Fibroblast of skin of left quadriceps (primary cell): ENCODE data around the gene LMO2.

Experiments
- DNase-seq, 2 experiments: peaks; one replicate each; pipeline ENCODE4 v3.0.0-alpha.2; 2013; ENCODE audit warnings: low read depth in 2 of 2

Gene LMO2

GRCh38 chr11:33889296-33889695 is 2.6 kb downstream of the LMO2 start:
- no peak for DNase-seq

- no peak for DNase-seq
Measured at GRCh38 chr11:33887886-33888285, 4.0 kb downstream of the LMO2 start.

- DNase-seq: no peak
Measured at GRCh38 chr11:33885338-33886005, 6.4 kb downstream of the LMO2 start.

- no peak for DNase-seq
Measured at GRCh38 chr11:33884601-33885000, 7.3 kb downstream of the LMO2 start.

- no peak for DNase-seq
Measured at GRCh38 chr11:33884035-33884434, 7.8 kb downstream of the LMO2 start.

GRCh38 chr11:33881651-33882503 is 10.0 kb downstream of the LMO2 start:
- no peak for DNase-seq

GRCh38 chr11:33880979-33881378 is 10.9 kb downstream of the LMO2 start:
- DNase-seq: no peak

- DNase-seq: no peak
Measured at GRCh38 chr11:33879375-33879774, 12.5 kb downstream of the LMO2 start.

- DNase-seq: no peak
Measured at GRCh38 chr11:33877038-33877437, 14.8 kb downstream of the LMO2 start.

GRCh38 chr11:33875621-33876294 is 16.1 kb downstream of the LMO2 start:
- DNase-seq: no peak

GRCh38 chr11:33874910-33875490 is 16.9 kb downstream of the LMO2 start:
- DNase-seq: no peak

- no peak for DNase-seq
Measured at GRCh38 chr11:33874433-33874832, 17.4 kb downstream of the LMO2 start.

GRCh38 chr11:33869481-33870422 is 22.1 kb downstream of the LMO2 start:
- DNase-seq: no peak

- DNase-seq: no peak
Measured at GRCh38 chr11:33868647-33869461, 23.0 kb downstream of the LMO2 start.

GRCh38 chr11:33867996-33868646 is 23.8 kb downstream of the LMO2 start:
- no peak for DNase-seq

GRCh38 chr11:33867561-33867960 is 24.3 kb downstream of the LMO2 start:
- DNase-seq: no peak

GRCh38 chr11:33866936-33867335 is 24.9 kb downstream of the LMO2 start:
- no peak for DNase-seq

- DNase-seq: no peak
Measured at GRCh38 chr11:33864479-33864878, 27.4 kb downstream of the LMO2 start.

- no peak for DNase-seq
Measured at GRCh38 chr11:33863418-33864172, 28.3 kb downstream of the LMO2 start.
